HFFc6 (cell line): Measurements from ENCODE around the gene GGA3. TPM values are rescaled to one million over a fixed set of nuclear protein-coding genes. Genes with fewer than 3 reads are reported as not detected.

Source experiments
- DNase-seq: peaks from one replicate; pipeline ENCODE4 v3.0.0-alpha.2; 2018
- H3K27ac Mint-ChIP-seq: 2 replicates; pipeline ENCODE4 v1.8.0; 2020; ENCODE audit warnings: mild to moderate bottlenecking, mixed read lengths
- H3K27me3 Mint-ChIP-seq: 2 replicates; pipeline ENCODE4 v1.8.0; 2021; ENCODE audit warnings: mild to moderate bottlenecking, moderate library complexity, mixed read lengths; ENCODE audit not compliant: insufficient read depth
- H3K36me3 Mint-ChIP-seq: 2 replicates; pipeline ENCODE4 v1.8.0; 2021; ENCODE audit warnings: low read depth, mixed read lengths
- H3K4me1 Mint-ChIP-seq: 2 replicates; pipeline ENCODE4 v1.8.0; 2020; ENCODE audit warnings: low read depth, mixed read lengths
- H3K4me3 Mint-ChIP-seq: 2 replicates; pipeline ENCODE4 v1.8.0; 2020; ENCODE audit warnings: mild to moderate bottlenecking, moderate library complexity, mixed read lengths
- H3K9me3 Mint-ChIP-seq: 2 replicates; pipeline ENCODE4 v1.8.0; 2020; ENCODE audit warnings: mild to moderate bottlenecking, mixed read lengths
- total RNA-seq, 6 experiments: library from RNA; stranded (reverse); fragmentation: NEBNext Ultra II Directional; extraction: Animal tissue kit (Norgen Biotek cat#: 25700); gene quantifications; 2 replicates in 1 of 6; 3 replicates in 5 of 6; pipeline ENCODE4 v1.2.3, GENCODE V29; 2021
- TF ChIP-seq, protein P1 (sequence below): fragments of 200-600 bp; sonication (generic); IDR thresholded peaks from 2 replicates; pipeline ENCODE4 v1.5.0; 2021; ENCODE audit warnings: antibody characterized with exemption, mild to moderate bottlenecking

Gene GGA3
- total RNA-seq, 6 experiments from 2014 or later, result 23.2 to 26.5 (median 24.2) TPM

DNA sequence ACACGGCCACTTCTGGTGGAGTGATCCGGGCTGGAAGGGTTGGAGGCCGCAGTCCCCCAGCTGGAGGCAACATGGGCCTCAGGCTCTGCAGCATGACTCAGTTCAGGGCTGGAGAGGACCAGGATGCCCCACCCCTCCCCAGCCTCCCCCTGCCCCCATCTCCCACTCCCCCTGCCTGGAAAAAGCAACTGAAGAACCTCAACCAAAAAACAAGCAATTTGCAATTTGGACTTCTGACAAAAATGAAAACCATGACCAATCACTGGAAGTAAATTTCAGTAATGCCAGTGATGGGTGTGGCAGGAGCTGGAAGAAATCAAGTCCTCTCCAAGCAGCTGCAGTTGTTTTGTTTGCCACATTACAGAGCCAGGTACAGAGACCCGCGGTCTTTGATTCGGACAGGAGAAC is 16.3 kb upstream of the GGA3 start:
- Mint-ChIP-seq H3K27ac (peak overlapping the region; percentile 80), H3K27me3 (no peaks in the 10 kb centered on the region), H3K36me3 (no peaks in the 10 kb centered on the region), H3K4me3 (peak overlapping the region; percentile 46), H3K9me3 (no peaks in the 10 kb centered on the region), H3K4me1 (peaks cover 32% of the 10 kb centered on the region)
- TF ChIP-seq, protein P1, sequence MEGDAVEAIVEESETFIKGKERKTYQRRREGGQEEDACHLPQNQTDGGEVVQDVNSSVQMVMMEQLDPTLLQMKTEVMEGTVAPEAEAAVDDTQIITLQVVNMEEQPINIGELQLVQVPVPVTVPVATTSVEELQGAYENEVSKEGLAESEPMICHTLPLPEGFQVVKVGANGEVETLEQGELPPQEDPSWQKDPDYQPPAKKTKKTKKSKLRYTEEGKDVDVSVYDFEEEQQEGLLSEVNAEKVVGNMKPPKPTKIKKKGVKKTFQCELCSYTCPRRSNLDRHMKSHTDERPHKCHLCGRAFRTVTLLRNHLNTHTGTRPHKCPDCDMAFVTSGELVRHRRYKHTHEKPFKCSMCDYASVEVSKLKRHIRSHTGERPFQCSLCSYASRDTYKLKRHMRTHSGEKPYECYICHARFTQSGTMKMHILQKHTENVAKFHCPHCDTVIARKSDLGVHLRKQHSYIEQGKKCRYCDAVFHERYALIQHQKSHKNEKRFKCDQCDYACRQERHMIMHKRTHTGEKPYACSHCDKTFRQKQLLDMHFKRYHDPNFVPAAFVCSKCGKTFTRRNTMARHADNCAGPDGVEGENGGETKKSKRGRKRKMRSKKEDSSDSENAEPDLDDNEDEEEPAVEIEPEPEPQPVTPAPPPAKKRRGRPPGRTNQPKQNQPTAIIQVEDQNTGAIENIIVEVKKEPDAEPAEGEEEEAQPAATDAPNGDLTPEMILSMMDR, result no peak
- DNase-seq, result peak; percentile 68

GRCh38 chr17:75273977-75274708 is 12.7 kb upstream of the GGA3 start:
- peak; percentile 70 for DNase-seq
- H3K4me1 Mint-ChIP-seq, result peaks cover 52% of the 10 kb centered on the region
- H3K4me3 Mint-ChIP-seq, result no peak overlapping the region
- H3K27me3 Mint-ChIP-seq, result no peaks in the 10 kb centered on the region
- TF ChIP-seq, protein P1, result no peak
- H3K27ac Mint-ChIP-seq, result peak overlapping the region; percentile 27
- no peaks in the 10 kb centered on the region for H3K36me3 Mint-ChIP-seq
- no peaks in the 10 kb centered on the region for H3K9me3 Mint-ChIP-seq

GRCh38 chr17:75272848-75273184 is 11.4 kb upstream of the GGA3 start:
- Mint-ChIP-seq H3K4me1 (peaks cover 48% of the 10 kb centered on the region), H3K4me3 (peak overlapping the region; percentile 5), H3K27ac (peak overlapping the region; percentile 25; the same call in 1 of the 2 replicates), H3K9me3 (no peaks in the 10 kb centered on the region), H3K36me3 (no peaks in the 10 kb centered on the region), H3K27me3 (no peaks in the 10 kb centered on the region)
- TF ChIP-seq, protein P1, result no peak
- no peak for DNase-seq

DNA sequence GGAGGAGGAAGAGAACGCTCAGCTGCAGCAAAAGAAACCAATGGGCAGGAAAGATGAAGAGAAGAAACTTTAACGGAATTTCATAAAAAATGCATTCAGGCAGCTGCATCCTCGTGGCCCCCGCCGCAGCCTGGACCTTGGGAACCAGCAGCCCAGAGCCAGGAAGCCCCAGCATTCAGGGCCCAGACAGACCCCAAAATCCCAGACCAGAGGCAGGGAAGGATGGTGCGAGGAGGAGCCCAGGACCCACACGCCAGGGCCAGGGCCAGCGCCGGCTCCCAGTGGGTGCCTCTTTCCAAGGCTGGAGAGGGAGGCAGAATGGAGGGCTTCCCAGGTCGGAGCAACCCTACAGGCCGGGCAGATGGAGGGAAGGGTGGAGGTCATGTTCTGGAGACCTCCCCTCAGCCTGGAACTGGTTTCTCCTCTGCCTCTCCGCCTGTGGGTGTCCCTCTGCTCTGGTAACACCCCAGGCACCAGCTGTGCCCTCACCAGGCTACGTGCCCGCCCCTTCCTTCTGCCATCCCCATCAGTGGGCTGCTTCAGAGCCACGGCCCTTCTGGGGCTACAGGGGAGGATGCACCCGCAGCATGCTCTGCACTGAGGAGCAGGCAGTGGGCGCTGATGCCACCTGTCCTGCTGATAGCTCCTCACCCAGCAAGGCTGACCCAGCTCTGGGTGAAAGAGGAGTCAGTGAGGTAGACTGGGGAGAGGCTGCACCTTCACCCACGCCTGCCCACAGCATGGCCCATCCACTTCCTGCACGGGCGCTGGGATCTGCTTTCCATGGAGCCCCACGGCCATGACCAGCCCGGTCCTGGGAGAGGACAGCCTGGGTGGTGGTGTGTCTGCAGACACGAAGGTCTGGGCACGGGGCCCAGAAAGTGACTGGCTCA is 10.8 kb upstream of the GGA3 start:
- peak overlapping the region; percentile 38 for H3K27ac Mint-ChIP-seq
- H3K27me3 Mint-ChIP-seq, result no peaks in the 10 kb centered on the region
- no peaks in the 10 kb centered on the region for H3K36me3 Mint-ChIP-seq
- H3K4me1 Mint-ChIP-seq, result peaks cover 42% of the 10 kb centered on the region
- peak; percentile 68 for DNase-seq
- no peaks in the 10 kb centered on the region for H3K9me3 Mint-ChIP-seq
- H3K4me3 Mint-ChIP-seq, result peak overlapping the region; percentile 75
- TF ChIP-seq, protein P1, result peak; percentile 15; the same call in 1 of the 2 replicates

- peak overlapping the region; percentile 75 for H3K4me3 Mint-ChIP-seq
- no peaks in the 10 kb centered on the region for H3K27me3 Mint-ChIP-seq
- 0 out of 2 replicates have a peak, but pooled peaks cover 2% of the 10 kb centered on the region for H3K36me3 Mint-ChIP-seq
- no peaks in the 10 kb centered on the region for H3K9me3 Mint-ChIP-seq
- DNase-seq, result peak; percentile 36
- TF ChIP-seq, protein P1, result peak; percentile 77
- peak overlapping the region; percentile 38 for H3K27ac Mint-ChIP-seq
- H3K4me1 Mint-ChIP-seq, result peaks cover 40% of the 10 kb centered on the region
These were observed 10.0 kb upstream of the GGA3 start for GRCh38 chr17:75271233-75271954.
